Upper lobe of right lung (tissue), 1 donor: Measurements from ENCODE around the gene TBL1X. TPM values are rescaled to one million over a fixed set of nuclear protein-coding genes. Genes with fewer than 3 reads are reported as not detected.
A peak's percentile ranks its signal among the peaks of the same experiment; 100 is the strongest.

Source experiments
- ATAC-seq: fragments of 200-7000 bp; cut with Tn5 transposase; one replicate; pipeline ENCODE4 v1.9.1; 2020; ENCODE audit warnings: mild to moderate bottlenecking, moderate library complexity
- DNase-seq: peaks from one replicate; pipeline ENCODE4 v3.0.0-alpha.2; 2020
- H3K27ac ChIP-seq: fragments of 200-600 bp; one replicate; pipeline ENCODE4 v1.8.0; 2022
- H3K27me3 ChIP-seq: fragments of 200-600 bp; one replicate; pipeline ENCODE4 v1.8.0; 2022; ENCODE audit warnings: mild to moderate bottlenecking
- H3K36me3 ChIP-seq: fragments of 200-600 bp; one replicate; pipeline ENCODE4 v1.8.0; 2022
- H3K4me1 ChIP-seq: fragments of 200-600 bp; one replicate; pipeline ENCODE4 v1.8.0; 2022
- H3K4me3 ChIP-seq: fragments of 200-600 bp; one replicate; pipeline ENCODE4 v1.8.0; 2022; ENCODE audit warnings: mild to moderate bottlenecking
- H3K9me3 ChIP-seq: fragments of 200-600 bp; one replicate; pipeline ENCODE4 v1.8.0; 2022
- CTCF ChIP-seq: fragments of 200-600 bp; IDR thresholded peaks from one replicate; pipeline ENCODE4 v1.8.0; 2022; ENCODE audit warnings: antibody characterized with exemption
- intact Hi-C: fragments of 100-400 bp; cut with DNase I; formaldehyde crosslinking; loops from one replicate; pipeline ENCODE4 v1.11.0; 2022
- total RNA-seq: library from RNA; stranded (reverse); fragmentation: NEBNext Ultra II Directional; extraction: Animal tissue kit (Norgen Biotek cat#: 25700); gene quantifications from one replicate; pipeline ENCODE4 v1.2.1, GENCODE V29; 2021
- donor health status: DM: no; HTN: yes; CAD: no; lungs with severe emphysema.

TBL1X gene
- total RNA-seq, 1 donor from 2014 or later: 18.4 TPM

- Histone ChIP-seq H3K4me3 (no peak overlapping the region), H3K4me1 (no peaks in the 10 kb centered on the region), H3K27ac (peak overlapping the region; percentile 24), H3K9me3 (no peaks in the 10 kb centered on the region), H3K27me3 (no peaks in the 10 kb centered on the region), H3K36me3 (no peaks in the 10 kb centered on the region)
- peak; percentile 45 for ATAC-seq
- DNase-seq: no peak
- intact Hi-C loops: no loop called here
- TF ChIP-seq CTCF: no peak
These were observed 280.7 kb downstream of the TBL1X start for GRCh38 chrX:9745417-9746115.

GRCh38 chrX:9746148-9746888 is 281.5 kb downstream of the TBL1X start:
- H3K4me1 ChIP-seq: no peaks in the 10 kb centered on the region
- ATAC-seq: no peak
- no peaks in the 10 kb centered on the region for H3K27me3 ChIP-seq
- no peaks in the 10 kb centered on the region for H3K9me3 ChIP-seq
- no peak for TF ChIP-seq CTCF
- intact Hi-C loops: no loop called here
- DNase-seq: no peak
- H3K4me3 ChIP-seq: no peak overlapping the region
- no peaks in the 10 kb centered on the region for H3K36me3 ChIP-seq
- peak overlapping the region; percentile 24 for H3K27ac ChIP-seq

- intact Hi-C loops: no loop called here
- Histone ChIP-seq H3K27ac (no peak overlapping the region), H3K4me1 (no peaks in the 10 kb centered on the region), H3K27me3 (no peaks in the 10 kb centered on the region), H3K36me3 (no peaks in the 10 kb centered on the region), H3K4me3 (no peak overlapping the region), H3K9me3 (no peaks in the 10 kb centered on the region)
- no peak for TF ChIP-seq CTCF
- ATAC-seq (no peak), DNase-seq (no peak)
These were observed 282.8 kb downstream of the TBL1X start for GRCh38 chrX:9747644-9748043.

- Histone ChIP-seq H3K27me3 (no peaks in the 10 kb centered on the region), H3K27ac (no peak overlapping the region), H3K4me3 (no peak overlapping the region), H3K9me3 (no peaks in the 10 kb centered on the region), H3K36me3 (no peaks in the 10 kb centered on the region), H3K4me1 (no peaks in the 10 kb centered on the region)
- no peak for DNase-seq
- no peak for ATAC-seq
- TF ChIP-seq CTCF: no peak
- intact Hi-C loops: no loop called here
These were observed 284.4 kb downstream of the TBL1X start for GRCh38 chrX:9749146-9749692.

- no peaks in the 10 kb centered on the region for H3K36me3 ChIP-seq
- no peak for ATAC-seq
- intact Hi-C loops: no loop called here
These were observed 292.5 kb downstream of the TBL1X start for GRCh38 chrX:9757366-9757765.

More at GRCh38 chrX:9757366-9757765, 292.5 kb downstream of the TBL1X start:
- Histone ChIP-seq H3K9me3 (no peaks in the 10 kb centered on the region), H3K27ac (no peak overlapping the region), H3K4me3 (no peak overlapping the region), H3K4me1 (no peaks in the 10 kb centered on the region), H3K27me3 (no peaks in the 10 kb centered on the region)
- no peak for TF ChIP-seq CTCF
- no peak for DNase-seq
